ENCODE results near the gene HIC1. TPM values are rescaled to one million over a fixed set of nuclear protein-coding genes. Genes with fewer than 3 reads are reported as not detected.

Gene HIC1
- total RNA-seq, 2 donors from 2014 or later, result 20.5 to 33.1 TPM

GRCh38 chr17:2083613-2084035, 28.7 kb downstream of the HIC1 start:
- TF ChIP-seq, protein P1, sequence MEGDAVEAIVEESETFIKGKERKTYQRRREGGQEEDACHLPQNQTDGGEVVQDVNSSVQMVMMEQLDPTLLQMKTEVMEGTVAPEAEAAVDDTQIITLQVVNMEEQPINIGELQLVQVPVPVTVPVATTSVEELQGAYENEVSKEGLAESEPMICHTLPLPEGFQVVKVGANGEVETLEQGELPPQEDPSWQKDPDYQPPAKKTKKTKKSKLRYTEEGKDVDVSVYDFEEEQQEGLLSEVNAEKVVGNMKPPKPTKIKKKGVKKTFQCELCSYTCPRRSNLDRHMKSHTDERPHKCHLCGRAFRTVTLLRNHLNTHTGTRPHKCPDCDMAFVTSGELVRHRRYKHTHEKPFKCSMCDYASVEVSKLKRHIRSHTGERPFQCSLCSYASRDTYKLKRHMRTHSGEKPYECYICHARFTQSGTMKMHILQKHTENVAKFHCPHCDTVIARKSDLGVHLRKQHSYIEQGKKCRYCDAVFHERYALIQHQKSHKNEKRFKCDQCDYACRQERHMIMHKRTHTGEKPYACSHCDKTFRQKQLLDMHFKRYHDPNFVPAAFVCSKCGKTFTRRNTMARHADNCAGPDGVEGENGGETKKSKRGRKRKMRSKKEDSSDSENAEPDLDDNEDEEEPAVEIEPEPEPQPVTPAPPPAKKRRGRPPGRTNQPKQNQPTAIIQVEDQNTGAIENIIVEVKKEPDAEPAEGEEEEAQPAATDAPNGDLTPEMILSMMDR (IDR thresholded peaks at IDR 0.05), result peak in 1 of 4 experiments; percentile 4
- no peak for TF ChIP-seq POLR2AphosphoS5 (IDR thresholded peaks at IDR 0.05)
- Histone ChIP-seq H3K9me3 (no peaks in the 10 kb centered on the region), H3K27me3 (replicated peaks; ENCODE audit: insufficient read depth) (no peaks in the 10 kb centered on the region), H3K4me1 (replicated peaks) (peaks cover 13% of the 10 kb centered on the region), H3K4me3 (no peak overlapping the region), H3K36me3 (peaks cover 4 to 7% of the 10 kb centered on the region in 2 donors), H3K27ac (peak overlapping the region; percentile 69)
- intact Hi-C loops (cut with DNase I), result no loop called here
- DNase-seq (ENCODE audit: low spot score), result no peak
- WGBS, result 50% methylated on average over 7 of the region's 7 CpGs

- intact Hi-C loops (cut with DNase I), result no loop called here
- peak overlapping the region; percentile 69 for H3K27ac ChIP-seq
- no peak for DNase-seq (ENCODE audit: low spot score)
- WGBS, result 55% methylated on average over 8 of the region's 8 CpGs
- no peak overlapping the region for H3K4me3 ChIP-seq
- H3K9me3 ChIP-seq, result no peaks in the 10 kb centered on the region
- H3K27me3 ChIP-seq (replicated peaks; ENCODE audit: insufficient read depth), result no peaks in the 10 kb centered on the region
- TF ChIP-seq POLR2A (IDR thresholded peaks at IDR 0.05), result no peak
- TF ChIP-seq, protein P1 (IDR thresholded peaks at IDR 0.05), result no peak
- TF ChIP-seq POLR2AphosphoS5 (IDR thresholded peaks at IDR 0.05), result no peak
- H3K4me1 ChIP-seq (replicated peaks), result peaks cover 13% of the 10 kb centered on the region
- peaks cover 4 to 7% of the 10 kb centered on the region in 2 donors for H3K36me3 ChIP-seq
These were observed 29.3 kb downstream of the HIC1 start for GRCh38 chr17:2084036-2084765.

DNA sequence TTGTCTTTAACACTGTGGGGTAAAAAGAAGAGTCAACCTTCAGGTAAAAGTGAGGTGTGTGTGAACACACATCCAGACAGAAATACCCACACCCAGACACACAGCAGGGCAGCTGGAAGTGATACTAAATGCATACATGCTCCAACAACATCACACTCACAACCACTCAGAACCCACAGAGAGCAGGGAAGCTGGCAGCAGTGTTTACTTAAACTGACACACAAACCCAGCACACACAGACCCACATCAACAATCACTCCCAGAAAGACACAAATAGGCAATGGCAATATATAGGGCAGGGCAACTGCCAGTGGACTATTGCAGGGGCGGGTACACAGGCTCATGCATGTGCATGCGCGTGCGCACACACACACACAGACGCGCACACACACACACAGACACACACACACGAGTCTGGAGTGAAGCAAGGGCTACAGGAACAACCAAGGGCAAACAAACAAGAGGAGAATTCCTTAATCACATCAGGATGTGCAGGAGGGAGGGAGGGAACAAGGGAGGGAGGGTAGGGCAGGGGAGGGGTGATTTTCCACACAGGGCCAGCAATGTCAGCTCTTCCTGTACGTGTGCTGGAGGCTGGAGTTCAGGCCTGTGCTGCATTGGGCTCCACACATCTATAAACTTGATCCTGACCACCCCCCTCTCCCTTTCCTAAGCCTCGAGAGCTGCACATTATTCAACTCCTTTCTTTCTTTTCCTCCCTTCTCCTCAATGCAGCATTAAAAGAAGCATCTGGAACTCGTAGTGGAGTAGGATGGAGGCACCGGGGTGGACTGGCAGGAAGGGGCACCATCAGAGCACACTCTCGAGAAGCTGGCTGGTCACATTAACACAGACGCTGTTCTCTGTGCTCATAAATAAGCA, 30.1 kb downstream of the HIC1 start:
- no peaks in the 10 kb centered on the region for H3K27me3 ChIP-seq (replicated peaks; ENCODE audit: insufficient read depth)
- peaks cover 13% of the 10 kb centered on the region for H3K4me1 ChIP-seq (replicated peaks)
- H3K36me3 ChIP-seq, result peaks cover 4 to 7% of the 10 kb centered on the region in 2 donors
- intact Hi-C loops (cut with DNase I), result no loop called here
- no peak overlapping the region for H3K4me3 ChIP-seq
- H3K27ac ChIP-seq, result peak overlapping the region; percentile 69
- DNase-seq (ENCODE audit: low spot score), result no peak
- 50% methylated on average over 13 of the region's 13 CpGs for WGBS
- H3K9me3 ChIP-seq, result no peaks in the 10 kb centered on the region
- no peak for TF ChIP-seq POLR2AphosphoS5 (IDR thresholded peaks at IDR 0.05)
- no peak for TF ChIP-seq POLR2A (IDR thresholded peaks at IDR 0.05)
- TF ChIP-seq, protein P1 (IDR thresholded peaks at IDR 0.05), result no peak

DNA sequence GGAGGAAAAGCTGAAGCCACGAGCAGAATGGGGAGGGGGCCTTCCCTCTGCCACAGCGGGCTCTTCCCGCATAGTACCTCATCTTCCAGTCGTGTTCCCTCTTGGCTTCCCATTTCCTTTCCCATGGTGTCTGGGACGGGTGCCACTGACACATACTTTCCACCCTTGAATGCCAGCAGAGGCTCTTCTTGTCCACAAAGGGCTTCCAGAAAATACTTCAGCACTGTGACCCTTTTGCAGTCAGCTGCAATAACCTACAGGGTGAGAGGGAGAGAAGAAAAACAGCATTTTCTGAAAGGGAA, 30.7 kb downstream of the HIC1 start:
- no peak for DNase-seq (ENCODE audit: low spot score)
- WGBS, result 42% methylated on average over 5 of the region's 5 CpGs
- H3K4me3 ChIP-seq, result no peak overlapping the region
- peaks cover 4 to 7% of the 10 kb centered on the region in 2 donors for H3K36me3 ChIP-seq
- TF ChIP-seq, protein P1 (IDR thresholded peaks at IDR 0.05), result no peak
- TF ChIP-seq POLR2AphosphoS5 (IDR thresholded peaks at IDR 0.05), result peak; percentile 12
- no peaks in the 10 kb centered on the region for H3K9me3 ChIP-seq
- intact Hi-C loops (cut with DNase I), result no loop called here
- H3K4me1 ChIP-seq (replicated peaks), result peaks cover 13% of the 10 kb centered on the region
- no peaks in the 10 kb centered on the region for H3K27me3 ChIP-seq (replicated peaks; ENCODE audit: insufficient read depth)
- peak overlapping the region; percentile 69 for H3K27ac ChIP-seq
